Measurements from ENCODE around the gene IGSF8. TPM values are rescaled to one million over a fixed set of nuclear protein-coding genes. Genes with fewer than 3 reads are reported as not detected.

IGSF8 gene
- total RNA-seq, 1 experiment from 2014 or later, result 101 TPM

DNA sequence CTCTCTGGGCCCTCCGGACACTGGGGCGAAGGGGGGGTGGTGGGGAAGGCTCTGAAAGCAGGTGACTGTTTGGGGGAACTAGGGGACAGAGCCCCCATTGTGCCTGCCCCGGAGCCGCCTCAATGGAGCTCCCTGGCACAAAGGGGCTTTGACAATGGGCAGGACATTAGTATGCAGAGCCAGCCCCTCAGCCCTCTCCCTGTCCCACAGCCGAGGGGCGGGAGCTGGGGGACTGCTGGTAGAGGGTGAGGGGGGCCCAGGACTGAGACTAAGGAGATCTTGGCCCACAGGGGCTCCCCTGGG is 36.2 kb downstream of the IGSF8 start (continued):
- TF ChIP-seq, protein P1, sequence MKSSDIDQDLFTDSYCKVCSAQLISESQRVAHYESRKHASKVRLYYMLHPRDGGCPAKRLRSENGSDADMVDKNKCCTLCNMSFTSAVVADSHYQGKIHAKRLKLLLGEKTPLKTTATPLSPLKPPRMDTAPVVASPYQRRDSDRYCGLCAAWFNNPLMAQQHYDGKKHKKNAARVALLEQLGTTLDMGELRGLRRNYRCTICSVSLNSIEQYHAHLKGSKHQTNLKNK (CRISPR knock-in tag; IDR thresholded peaks at IDR 0.05), result no peak

DNA sequence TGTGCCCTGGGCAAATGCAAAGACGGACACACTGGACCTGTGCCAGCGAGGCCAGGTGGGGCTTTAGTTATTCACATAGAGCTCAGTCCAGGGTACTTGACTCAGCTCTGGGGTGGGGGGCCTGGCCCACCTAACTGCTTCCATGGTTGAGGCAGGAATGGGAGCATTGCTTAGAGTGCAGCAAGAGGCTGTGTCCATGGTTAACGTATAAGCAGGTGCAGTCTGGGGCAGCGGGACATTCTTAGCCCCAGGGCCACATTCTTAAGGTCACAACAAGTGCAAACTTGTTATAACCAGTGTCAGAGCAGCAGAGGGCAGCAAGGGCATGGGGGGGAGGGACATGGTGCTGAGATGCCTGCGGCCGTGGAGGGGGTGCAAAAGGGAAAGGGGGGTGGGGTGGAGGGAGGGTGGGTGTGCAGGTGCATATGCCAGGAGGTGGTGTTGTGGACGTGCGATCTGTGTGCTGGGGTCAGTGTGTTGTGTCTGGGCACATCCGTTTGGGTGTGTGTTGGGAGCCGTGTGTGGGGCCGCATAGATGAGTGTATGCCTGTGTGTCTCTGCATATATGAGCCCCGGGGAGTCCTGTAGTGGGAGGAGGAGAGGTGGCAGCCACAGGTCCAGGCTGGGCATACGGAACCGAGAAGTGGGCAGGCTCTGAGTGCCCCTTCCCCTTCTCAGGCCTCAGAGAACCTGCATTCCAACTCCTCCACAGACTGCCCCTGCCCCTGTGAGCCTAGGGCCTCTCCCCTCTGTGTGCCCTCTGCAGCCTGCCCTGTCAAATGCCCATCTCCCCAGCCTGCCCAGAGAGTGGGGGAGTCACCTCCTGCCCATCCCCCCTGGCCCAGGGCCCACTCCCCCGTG is 36.8 kb downstream of the IGSF8 start:
- Mint-ChIP-seq H3K27me3 (ENCODE audit: low read depth) (peaks cover 11% of the 10 kb centered on the region), H3K27ac (no peak overlapping the region), H3K9me3 (no peaks in the 10 kb centered on the region), H3K36me3 (no peaks in the 10 kb centered on the region), H3K4me3 (no peak overlapping the region), H3K4me1 (peaks cover 19% of the 10 kb centered on the region)
- ATAC-seq (peak; percentile 75), DNase-seq (ENCODE audit: low spot score) (peak; percentile 51)
- no peak for TF ChIP-seq MYBL2 (CRISPR knock-in tag; IDR thresholded peaks at IDR 0.05)
- TF ChIP-seq GABPB1 (CRISPR knock-in tag; IDR thresholded peaks at IDR 0.05), result no peak
- no peak for TF ChIP-seq TP53 (CRISPR knock-in tag; IDR thresholded peaks at IDR 0.05)
- no peak for TF ChIP-seq ZNF232 (CRISPR knock-in tag; IDR thresholded peaks at IDR 0.05)
- TF ChIP-seq ELF4 (CRISPR knock-in tag; IDR thresholded peaks at IDR 0.05; ENCODE audit: low read depth), result no peak
- POLR2A ChIA-PET, result interaction anchor here (1.0 kb wide), 1 partner anchor 9 kb away, joined by 3 read pairs; the partner anchor contains the start of gene KCNJ10
- CTCF ChIA-PET, result interaction anchor here (1.0 to 31.0 kb wide), 4 partner anchors 12 to 54 kb away, joined by 6 to 978 read pairs (median 492); partner anchors contain the start of genes ATP1A2, KCNJ10 and KCNJ9

- TF ChIP-seq AFF4 (CRISPR knock-in tag; IDR thresholded peaks at IDR 0.05; ENCODE audit: borderline replicate concordance) (no peak), ZNF671 (CRISPR knock-in tag; IDR thresholded peaks at IDR 0.05) (no peak), CREM (CRISPR knock-in tag; IDR thresholded peaks at IDR 0.05) (no peak), TEAD1 (CRISPR knock-in tag; IDR thresholded peaks at IDR 0.05) (no peak), ZNF416 (CRISPR knock-in tag; IDR thresholded peaks at IDR 0.05) (no peak), NR2C2 (CRISPR knock-in tag; IDR thresholded peaks at IDR 0.05) (no peak), TP53 (CRISPR knock-in tag; IDR thresholded peaks at IDR 0.05) (no peak), ZNF396 (CRISPR knock-in tag; IDR thresholded peaks at IDR 0.05; ENCODE audit: borderline replicate concordance) (no peak)
- CTCF ChIA-PET, result interaction anchor here (0.6 to 31.0 kb wide), 22 partner anchors 11 to 234 kb away, joined by 3 to 978 read pairs (median 4); partner anchors contain the start of genes CASQ1, IGSF8, KCNJ10 and KCNJ9
- H3K4me3 Mint-ChIP-seq, result no peak overlapping the region
- no peaks in the 10 kb centered on the region for H3K9me3 Mint-ChIP-seq
- H3K4me1 Mint-ChIP-seq, result peaks cover 18% of the 10 kb centered on the region
- ATAC-seq (peak; percentile 53), DNase-seq (ENCODE audit: low spot score) (no peak)
- no peak overlapping the region for H3K27ac Mint-ChIP-seq
- H3K27me3 Mint-ChIP-seq (ENCODE audit: low read depth), result peaks cover 7% of the 10 kb centered on the region
- H3K36me3 Mint-ChIP-seq, result no peaks in the 10 kb centered on the region
- POLR2A ChIA-PET, result interaction anchor here (0.9 kb wide), 1 partner anchor 21 kb away, joined by 5 read pairs; no protein-coding TSS in a partner anchor
These were observed 40.3 kb downstream of the IGSF8 start for GRCh38 chr1:160058087-160058486.

DNA sequence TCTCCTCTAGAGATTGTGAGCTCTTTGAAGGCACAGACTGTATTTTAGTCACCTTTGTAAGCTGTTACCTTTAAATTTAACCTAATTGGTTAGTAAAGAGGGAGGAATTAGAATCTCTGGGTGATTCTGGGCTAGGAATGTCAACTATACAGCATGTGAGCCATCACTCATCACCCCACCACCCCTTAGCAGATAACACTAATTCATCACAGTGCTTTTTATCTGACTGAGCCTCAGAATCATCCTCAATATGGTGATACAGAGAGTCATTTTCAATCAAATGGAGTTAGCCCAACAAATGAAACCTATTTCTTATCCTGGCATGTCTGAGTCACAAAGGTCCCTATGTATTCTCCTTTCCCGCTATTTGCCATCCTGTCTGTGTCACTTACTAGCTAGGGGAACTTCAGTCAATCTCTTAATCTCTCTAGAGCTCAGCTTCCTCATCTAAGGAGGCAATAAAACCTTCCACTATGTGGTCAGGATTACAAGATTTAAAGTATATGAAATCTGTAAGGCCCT is 41.7 kb downstream of the IGSF8 start:
- peaks cover 17% of the 10 kb centered on the region for H3K27me3 Mint-ChIP-seq (ENCODE audit: low read depth)
- no peak for TF ChIP-seq AFF4 (CRISPR knock-in tag; IDR thresholded peaks at IDR 0.05; ENCODE audit: borderline replicate concordance)
- TF ChIP-seq MXD4 (CRISPR knock-in tag; IDR thresholded peaks at IDR 0.05; ENCODE audit: borderline replicate concordance), result no peak
- no peak for TF ChIP-seq TP53 (CRISPR knock-in tag; IDR thresholded peaks at IDR 0.05)
- TF ChIP-seq, protein P2, sequence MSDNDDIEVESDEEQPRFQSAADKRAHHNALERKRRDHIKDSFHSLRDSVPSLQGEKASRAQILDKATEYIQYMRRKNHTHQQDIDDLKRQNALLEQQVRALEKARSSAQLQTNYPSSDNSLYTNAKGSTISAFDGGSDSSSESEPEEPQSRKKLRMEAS (CRISPR knock-in tag; IDR thresholded peaks at IDR 0.05), result no peak
- no peak for TF ChIP-seq NFATC4 (CRISPR knock-in tag; IDR thresholded peaks at IDR 0.05)
- no peak for TF ChIP-seq NFYB (CRISPR knock-in tag; conservative IDR thresholded peaks at IDR 0.05; ENCODE audit: low read depth)
- no peak for TF ChIP-seq PRRX2 (CRISPR knock-in tag; IDR thresholded peaks at IDR 0.05)
- ChIA-PET POLR2A (no interaction called here), CTCF (interaction anchor here (1.9 to 31.0 kb wide), 4 partner anchors 10 to 45 kb away, joined by 12 to 978 read pairs (median 43); partner anchors contain the start of genes KCNJ10, KCNJ9 and PIGM)
- peaks cover 7% of the 10 kb centered on the region for H3K4me1 Mint-ChIP-seq
- H3K36me3 Mint-ChIP-seq, result no peaks in the 10 kb centered on the region
- H3K27ac Mint-ChIP-seq, result no peak overlapping the region
- no peak overlapping the region for H3K4me3 Mint-ChIP-seq
- ATAC-seq (no peak), DNase-seq (ENCODE audit: low spot score) (no peak)
- H3K9me3 Mint-ChIP-seq, result no peaks in the 10 kb centered on the region

All from WTC11 (cell line).